GM19025 (cell line): ENCODE results near the gene NLGN2.

Experiments used
- ATAC-seq: cut with Tn5 transposase; IDR thresholded peaks from one replicate; pipeline ENCODE4 v1.9.1; 2021; ENCODE audit warnings: mild to moderate bottlenecking, low read depth, moderate library complexity; ENCODE audit not compliant: unreplicated experiment

NLGN2 gene

DNA sequence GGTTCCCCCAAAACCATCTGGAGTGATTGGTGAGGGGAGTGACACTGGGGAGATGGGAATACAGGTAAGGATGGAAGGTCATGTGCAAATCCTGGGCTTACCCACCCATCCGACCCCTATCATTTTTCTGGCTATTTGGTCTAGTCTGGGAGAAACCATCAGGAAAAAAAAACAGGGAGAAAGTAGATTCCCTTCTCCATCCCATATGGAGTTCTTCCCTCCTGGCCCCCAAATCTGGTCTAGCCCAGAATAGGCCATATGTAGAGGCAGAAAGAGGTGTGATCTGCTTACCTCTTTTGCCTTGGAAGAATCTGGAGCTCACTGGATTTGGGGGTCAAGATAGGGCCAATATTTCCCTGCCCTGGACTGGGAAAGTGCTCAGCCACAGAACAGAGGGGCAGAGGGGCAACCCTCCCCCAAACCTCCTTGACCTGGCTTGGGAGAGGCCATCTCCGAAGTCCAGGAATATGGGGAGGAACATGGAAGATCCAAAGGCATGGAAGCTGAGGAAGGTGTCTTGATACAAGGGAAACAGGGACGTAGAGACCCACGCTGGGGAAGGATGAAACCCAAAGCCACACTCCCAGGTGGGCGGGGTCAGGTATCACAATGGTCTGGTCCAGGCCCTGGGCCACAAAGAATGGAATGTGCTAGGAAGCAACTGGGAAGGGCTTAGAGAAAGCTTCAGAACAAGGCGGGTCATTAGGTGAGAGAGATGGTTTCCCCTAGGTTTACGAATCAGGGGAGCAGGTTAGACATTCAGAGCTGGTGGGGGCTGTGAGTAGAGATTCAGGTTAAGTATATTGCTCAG, 53.4 kb downstream of the NLGN2 start:
- no peak for ATAC-seq

DNA sequence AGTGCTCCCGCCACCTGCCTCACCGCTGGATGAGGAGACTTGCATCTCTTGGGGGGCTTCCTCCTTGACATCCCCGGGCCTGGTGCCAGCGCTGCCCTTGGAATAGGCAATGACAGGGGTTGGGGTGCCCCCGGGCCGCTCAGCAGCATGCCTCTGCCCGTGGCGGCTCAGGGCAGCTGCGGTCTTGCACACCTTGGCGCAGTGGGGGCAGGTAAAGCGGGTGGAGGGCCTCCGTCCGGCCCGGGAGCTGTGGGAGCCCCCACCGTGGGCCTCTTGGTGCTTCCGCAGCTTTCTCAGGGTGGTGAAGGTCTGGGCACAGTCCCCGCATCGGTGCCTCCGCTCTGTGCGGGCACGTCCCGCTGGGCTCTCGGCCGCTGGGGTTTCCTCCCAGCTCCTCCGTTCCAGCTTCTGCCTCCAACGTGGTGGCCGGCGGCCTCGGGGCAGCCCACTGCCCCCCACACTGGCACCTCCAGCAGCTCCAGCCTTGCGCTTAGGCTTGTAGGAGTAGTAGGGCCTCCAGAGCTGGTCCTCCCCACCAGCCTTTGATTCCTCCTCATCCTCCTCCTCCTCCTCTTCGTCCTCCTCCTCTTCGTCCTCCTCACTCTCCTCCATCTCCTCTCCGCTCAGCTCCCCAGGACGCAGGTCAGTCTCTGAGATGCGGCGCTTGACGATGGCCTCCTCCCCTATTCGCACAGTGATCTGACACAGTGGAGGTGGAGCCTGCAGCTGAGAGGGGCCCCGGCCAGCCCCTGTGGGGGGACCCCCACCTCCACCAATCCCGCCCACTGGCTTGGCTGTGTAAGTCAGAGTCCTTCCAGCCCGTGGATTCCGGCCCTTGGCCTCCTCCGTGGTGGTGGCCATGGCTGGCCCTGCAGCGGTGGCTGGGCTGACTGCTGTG, 55.1 kb downstream of the NLGN2 start:
- ATAC-seq, result no peak

DNA sequence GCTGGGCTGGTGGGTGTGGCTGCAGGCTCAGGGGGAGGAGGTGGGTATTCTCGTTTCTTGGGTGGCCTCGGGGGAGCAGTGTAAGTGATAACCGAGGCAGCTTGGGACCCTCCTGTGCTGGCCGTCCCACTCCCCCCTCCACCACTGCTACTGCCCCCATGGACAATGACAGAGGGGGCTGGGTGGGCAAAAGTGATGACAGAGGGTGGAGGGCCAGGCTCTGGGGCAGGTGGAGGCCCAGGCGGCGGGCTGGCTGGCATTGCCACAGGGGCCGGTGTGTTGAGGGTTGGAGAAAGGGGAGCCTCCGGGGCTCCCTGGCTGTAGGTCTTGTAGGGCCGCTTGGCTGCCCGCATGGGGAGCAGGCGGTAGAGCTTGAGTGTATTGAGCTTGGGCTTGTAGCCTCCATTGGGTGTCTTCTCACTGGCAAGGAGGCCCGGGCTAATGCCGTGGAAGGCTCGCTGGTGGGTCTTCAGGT, 55.8 kb downstream of the NLGN2 start:
- no peak for ATAC-seq

DNA sequence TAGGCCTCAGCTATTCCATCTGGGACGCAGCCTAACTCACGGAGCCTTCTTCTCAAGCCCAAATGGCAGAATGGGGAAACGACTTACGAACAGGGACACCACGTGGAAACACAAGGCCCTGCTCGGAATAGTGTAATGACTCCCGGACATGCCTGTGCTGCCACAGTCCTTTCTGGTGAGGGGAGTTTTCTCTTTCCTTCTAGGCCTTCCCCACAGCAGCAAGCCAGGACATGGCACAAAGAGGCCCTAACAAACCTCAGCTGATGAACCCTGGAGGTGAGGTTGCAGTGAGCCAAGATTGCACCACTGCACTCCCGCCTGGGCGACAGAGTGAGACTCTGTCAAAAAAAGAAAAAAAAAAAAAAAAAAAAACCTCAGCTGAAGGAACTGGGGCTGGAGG, 56.4 kb downstream of the NLGN2 start:
- no peak for ATAC-seq

DNA sequence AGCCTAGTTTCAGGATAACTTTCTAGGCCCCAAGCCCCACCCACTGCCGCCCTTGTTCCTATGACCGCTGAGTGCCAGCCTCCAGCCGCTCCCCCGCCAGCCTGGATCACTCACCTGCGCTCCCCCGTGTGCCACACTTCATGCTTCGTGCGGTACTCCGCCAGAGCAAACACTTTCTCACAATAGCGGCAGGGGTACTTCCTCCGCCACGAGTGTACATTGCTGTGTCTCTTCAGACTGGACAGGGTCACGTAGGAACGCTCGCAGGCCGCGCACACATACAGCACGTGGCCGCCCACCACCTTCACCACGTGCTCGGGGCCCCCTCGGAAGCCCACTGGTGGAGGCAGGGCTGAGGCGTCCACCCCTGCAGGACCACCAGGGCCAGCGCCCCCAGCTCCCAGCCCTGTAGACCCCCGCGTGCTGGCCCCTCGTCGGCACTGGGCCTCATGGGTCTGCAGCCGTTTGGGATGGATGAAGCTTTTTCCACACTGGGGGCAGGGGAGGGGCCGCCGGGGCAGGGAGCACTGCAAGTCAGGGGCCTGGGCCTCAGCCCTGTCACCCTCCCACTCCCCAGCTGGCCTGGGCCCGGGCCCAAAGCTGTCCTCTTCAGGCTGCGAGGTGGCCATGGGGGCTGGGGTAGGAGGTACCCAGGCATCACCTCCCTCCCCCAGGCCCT, 58.1 kb downstream of the NLGN2 start:
- ATAC-seq, result no peak

DNA sequence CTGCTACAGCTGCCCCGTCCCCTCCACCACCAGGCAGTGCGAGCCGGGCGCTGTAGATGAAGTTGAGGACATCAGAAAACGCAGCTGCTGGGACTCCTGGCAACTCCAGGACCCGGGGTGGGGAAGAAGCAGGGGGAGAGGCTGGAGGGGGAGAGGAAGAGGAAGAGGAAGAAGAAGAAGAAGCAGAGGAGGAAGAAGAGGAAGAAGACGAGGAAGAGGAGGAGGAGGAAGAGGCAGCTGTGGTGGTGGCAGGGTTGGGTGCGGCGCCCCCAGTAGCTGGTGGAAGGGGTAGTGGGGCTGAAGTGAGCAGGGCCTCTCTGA, 58.6 kb downstream of the NLGN2 start:
- no peak for ATAC-seq

DNA sequence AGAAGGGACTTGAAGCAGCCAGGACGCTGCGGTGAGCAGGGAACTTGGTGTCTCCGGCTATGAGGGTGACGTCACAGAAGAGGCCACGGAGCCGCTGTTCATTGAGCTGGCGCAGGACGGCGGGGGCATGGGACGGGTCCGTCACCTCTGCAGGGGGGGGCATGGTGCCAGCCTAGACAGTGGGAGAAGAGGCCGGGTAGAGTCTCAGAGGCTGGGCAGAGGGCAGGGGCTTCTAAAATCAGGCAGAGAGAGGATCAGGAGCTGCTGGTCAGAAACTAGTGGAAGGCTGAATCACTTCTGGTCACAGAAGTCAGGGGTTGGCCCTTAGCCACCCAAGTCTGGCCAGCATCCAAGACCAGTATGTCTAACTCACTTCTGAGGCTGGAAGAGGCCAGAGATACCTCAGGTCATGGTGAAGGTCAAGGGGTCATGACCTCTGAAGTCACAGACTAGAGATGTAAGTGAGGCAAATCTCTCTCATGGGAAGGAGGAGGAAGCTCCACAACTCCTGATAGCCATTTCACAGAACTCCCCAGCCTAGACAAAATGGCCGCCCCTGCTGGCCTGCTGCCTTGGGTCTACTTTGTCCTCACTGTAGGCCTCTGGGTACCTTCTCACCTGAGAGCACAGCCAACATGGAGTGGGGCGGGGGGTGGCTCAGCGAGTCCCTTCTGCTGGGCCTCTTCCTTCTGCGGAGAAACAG, 59.1 kb downstream of the NLGN2 start:
- no peak for ATAC-seq

DNA sequence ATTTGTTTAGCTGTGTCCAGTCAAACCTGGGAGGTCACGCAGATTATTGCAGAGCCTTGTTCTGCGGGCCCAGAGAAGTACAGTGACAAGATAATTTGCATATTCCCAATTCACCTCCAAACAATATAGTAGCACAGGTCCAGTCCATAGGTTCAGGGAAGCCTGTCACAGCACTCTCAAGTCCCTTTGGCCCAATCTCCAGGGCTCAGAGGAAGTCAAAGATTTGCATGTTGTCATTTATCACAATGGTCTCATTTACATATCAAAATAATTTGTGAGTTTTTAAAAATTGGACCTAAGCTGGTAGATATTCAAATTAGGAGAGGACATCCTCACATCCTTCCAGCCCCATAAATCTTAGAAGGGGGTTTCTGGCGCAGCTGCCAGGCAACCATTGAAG, 59.9 kb downstream of the NLGN2 start:
- no peak for ATAC-seq

DNA sequence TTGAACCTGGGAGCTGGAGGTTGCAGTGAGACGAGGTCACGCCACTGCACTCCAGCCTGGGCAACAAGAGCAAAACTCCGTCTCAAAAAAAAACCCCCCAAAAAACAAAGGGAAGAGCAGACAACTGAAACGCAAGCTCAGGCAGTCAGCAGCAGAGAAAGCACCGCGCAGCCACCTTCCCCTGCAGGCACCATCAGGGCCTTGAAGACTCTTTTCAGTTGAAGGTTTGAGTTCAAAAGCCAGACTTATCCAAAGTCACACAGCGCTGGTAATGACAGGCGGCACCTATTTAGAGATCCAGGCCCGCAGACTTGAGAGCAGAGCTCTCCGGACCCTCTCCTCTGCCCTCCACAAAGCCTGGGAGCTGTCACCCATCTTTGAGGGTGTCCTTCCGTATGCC, 60.6 kb downstream of the NLGN2 start:
- no peak for ATAC-seq

DNA sequence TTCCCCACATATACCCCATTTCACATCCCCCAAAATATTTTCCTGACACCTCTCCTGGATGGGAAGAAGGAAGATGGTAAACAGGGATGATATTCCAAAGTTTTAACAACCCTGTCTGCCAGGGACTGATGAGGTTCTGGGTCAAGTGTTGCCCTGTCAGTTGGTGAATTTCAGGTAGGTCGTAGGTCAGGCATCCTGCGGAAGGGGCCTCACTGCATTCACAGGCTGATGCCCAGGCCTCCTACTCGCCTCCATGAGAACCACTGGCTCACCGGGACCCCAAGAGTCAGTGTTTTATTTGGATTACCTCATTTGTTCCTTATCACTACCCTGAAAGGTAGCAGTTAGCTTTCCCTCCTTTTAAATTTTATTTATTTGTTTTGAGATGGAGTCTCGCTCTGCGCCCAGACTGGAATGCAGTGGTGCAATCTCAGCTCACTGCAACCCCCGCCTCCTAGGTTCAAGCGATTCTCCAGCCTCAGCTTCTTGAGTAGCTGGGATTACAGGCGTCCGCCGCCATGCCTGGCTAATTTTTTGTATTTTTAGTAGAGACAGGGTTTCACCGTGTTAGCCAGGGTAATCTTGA, 61.3 kb downstream of the NLGN2 start:
- ATAC-seq, result no peak
